CD14-positive monocyte (primary cell): ENCODE data around the gene TXNIP. TPM values are rescaled to one million over a fixed set of nuclear protein-coding genes. Genes with fewer than 3 reads are reported as not detected.

ENCODE experiments used
- DNase-seq, 3 donors: peaks; one replicate each; pipeline ENCODE4 v3.0.0-alpha.2; 2011 to 2022
- H2AFZ ChIP-seq: 2 replicates; pipeline ENCODE4 v1.6.0; 2012; ENCODE audit warnings: mild to moderate bottlenecking, low read depth, low read length, inconsistent platforms; ENCODE audit not compliant: insufficient read depth, poor library complexity, severe bottlenecking
- H3K27ac ChIP-seq, 2 donors: 1 replicate in 1 of 2; 2 replicates in 1 of 2; pipeline ENCODE4 v1.5.1; 2012 to 2013; ENCODE audit warnings: low read length in 2 of 2, control low read depth in 1 of 2, inconsistent platforms in 1 of 2, low read depth in 1 of 2, mild to moderate bottlenecking in 1 of 2
- H3K27me3 ChIP-seq, 2 donors: one replicate each; pipeline versions ENCODE4 v1.6.0 to v1.6.1; 2011 to 2013; ENCODE audit warnings: low read length in 2 of 2; ENCODE audit not compliant: control insufficient read depth in 2 of 2, insufficient read depth in 2 of 2
- H3K36me3 ChIP-seq, 2 donors: replicated peaks in 1 of 2; 1 replicate in 1 of 2; 2 replicates in 1 of 2; pipeline versions ENCODE4 v1.5.1 to v1.6.1; 2012 to 2013; ENCODE audit warnings: low read length in 2 of 2, control low read depth in 1 of 2, inconsistent platforms in 1 of 2, mild to moderate bottlenecking in 1 of 2; ENCODE audit not compliant: insufficient read depth in 2 of 2, control insufficient read depth in 1 of 2
- H3K4me1 ChIP-seq, 2 donors: 1 replicate in 1 of 2; 2 replicates in 1 of 2; pipeline versions ENCODE4 v1.5.1 to v1.6.1; 2012 to 2013; ENCODE audit warnings: low read length in 2 of 2, control low read depth in 1 of 2, inconsistent platforms in 1 of 2, mild to moderate bottlenecking in 1 of 2, moderate library complexity in 1 of 2; ENCODE audit not compliant: insufficient read depth in 2 of 2, control insufficient read depth in 1 of 2
- H3K4me2 ChIP-seq: replicated peaks from 2 replicates; pipeline ENCODE3; 2012; ENCODE audit warnings: low read length, moderate library complexity, mild to moderate bottlenecking; ENCODE audit not compliant: poor library complexity, severe bottlenecking; ENCODE audit errors: extremely low read depth
- H3K4me3 ChIP-seq, 3 experiments: fragments of 200-600 bp in 1 of 3; sonication (generic) in 1 of 3; replicated peaks in 1 of 3; 1 replicate in 2 of 3; 2 replicates in 1 of 3; pipeline ENCODE4 v1.5.1; 2011 to 2013; ENCODE audit warnings: low read length in 3 of 3, mild to moderate bottlenecking in 3 of 3, control low read depth in 2 of 3, low read depth in 2 of 3, inconsistent platforms in 1 of 3, moderate library complexity in 1 of 3
- H3K79me2 ChIP-seq: 2 replicates; pipeline ENCODE4 v1.6.0; 2012; ENCODE audit warnings: mild to moderate bottlenecking, control low read depth, inconsistent platforms, low read length, moderate library complexity; ENCODE audit not compliant: insufficient read depth
- H3K9ac ChIP-seq: 2 replicates; pipeline ENCODE4 v1.6.0; 2017; ENCODE audit warnings: low read length, mild to moderate bottlenecking; ENCODE audit not compliant: insufficient read depth, poor library complexity, severe bottlenecking
- H3K9me3 ChIP-seq, 2 donors: replicated peaks in 1 of 2; 1 replicate in 1 of 2; 2 replicates in 1 of 2; pipeline versions ENCODE4 v1.5.1 to v1.6.1; 2012 to 2013; ENCODE audit warnings: low read length in 2 of 2, control low read depth in 1 of 2; ENCODE audit not compliant: control insufficient read depth in 1 of 2, insufficient read depth in 1 of 2
- H4K20me1 ChIP-seq: 2 replicates; pipeline ENCODE4 v1.6.0; 2012; ENCODE audit warnings: mild to moderate bottlenecking, low read length, control low read depth, moderate library complexity; ENCODE audit not compliant: insufficient read depth
- H3K27ac Mint-ChIP-seq, 7 donors: one replicate each; pipeline ENCODE4 v1.8.0; 2020; ENCODE audit warnings: mild to moderate bottlenecking in 7 of 7, mixed read lengths in 7 of 7, moderate library complexity in 6 of 7, inconsistent platforms in 2 of 7
- H3K27me3 Mint-ChIP-seq, 3 donors: one replicate each; pipeline ENCODE4 v1.8.0; 2021 to 2022; ENCODE audit warnings: low read depth in 3 of 3, mild to moderate bottlenecking in 3 of 3, mixed read lengths in 3 of 3, moderate library complexity in 3 of 3, inconsistent platforms in 1 of 3
- H3K36me3 Mint-ChIP-seq, 2 donors: one replicate each; pipeline ENCODE4 v1.8.0; 2020; ENCODE audit warnings: mixed read lengths in 2 of 2, inconsistent platforms in 1 of 2, mild to moderate bottlenecking in 1 of 2
- H3K4me1 Mint-ChIP-seq: one replicate; pipeline ENCODE4 v1.8.0; 2020; ENCODE audit warnings: mild to moderate bottlenecking, mixed read lengths
- H3K4me3 Mint-ChIP-seq, 2 donors: one replicate each; pipeline ENCODE4 v1.8.0; 2020; ENCODE audit warnings: mild to moderate bottlenecking in 2 of 2, mixed read lengths in 2 of 2, moderate library complexity in 1 of 2
- H3K9me3 Mint-ChIP-seq, 7 donors: one replicate each; pipeline ENCODE4 v1.8.0; 2020 to 2022; ENCODE audit warnings: mixed read lengths in 7 of 7, mild to moderate bottlenecking in 6 of 7, moderate library complexity in 6 of 7, inconsistent platforms in 2 of 7
- WGBS: methylation state at CpG from one replicate; pipeline ENCODE4 v1.1.5; 2013; ENCODE audit warnings: missing lambda C conversion rate; ENCODE audit not compliant: insufficient coverage; 5-methylcytosine and 5-hydroxymethylcytosine counted together
- intact Hi-C, 2 donors: fragments of 100-400 bp; cut with micrococcal nuclease; formaldehyde crosslinking; loops; one replicate each; pipeline versions ENCODE4 v1.15.0 to v1.15.1; 2023
- polyA plus RNA-seq, 3 donors: library from polyadenylated mRNA; depleted of rRNA in 1 of 3; unstranded in 2 of 3; stranded (reverse) in 1 of 3; fragments of 300-500 nt in 2 of 3; fragments of >200 nt in 1 of 3; fragmentation: Illumina TruSeq in 2 of 3; gene quantifications; 1 replicate in 2 of 3; 2 replicates in 1 of 3; pipeline ENCODE4 v1.2.3, GENCODE V29; 2012 to 2021
- TF ChIP-seq, protein P1 (sequence below): fragments of 200-600 bp; IDR thresholded peaks from one replicate; pipeline ENCODE4 v1.8.0; 2022; ENCODE audit warnings: antibody characterized with exemption, mild to moderate bottlenecking

TXNIP gene
- polyA plus RNA-seq, 3 donors = 640 to 3,778 (median 844) TPM

DNA sequence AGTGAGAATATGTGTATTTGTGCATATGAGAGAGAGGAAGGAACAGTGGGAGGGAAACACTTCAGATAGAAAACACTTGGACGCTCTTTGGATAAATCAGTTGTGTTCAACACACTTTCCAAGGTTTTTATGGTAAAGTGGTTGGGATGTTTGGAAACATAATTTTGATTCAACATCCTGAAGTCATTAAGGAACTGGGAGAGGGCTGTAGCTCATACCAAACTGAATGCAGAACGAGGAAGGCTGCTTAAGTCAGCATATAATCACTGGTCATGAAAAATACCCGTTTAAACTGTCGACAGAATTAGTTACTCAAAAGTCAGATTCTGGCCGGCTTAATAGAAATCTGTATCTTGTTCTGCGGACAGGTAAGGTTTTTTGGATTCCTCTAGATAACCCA is 53.5 kb downstream of the TXNIP start:
- Histone ChIP-seq H3K79me2 (no peaks in the 10 kb centered on the region), H3K4me1 (no peaks in the 10 kb centered on the region), H3K27me3 (no peaks in the 10 kb centered on the region), H3K9me3 (no peaks in the 10 kb centered on the region), H3K36me3 (peaks cover 8 to 47% of the 10 kb centered on the region in 2 donors), H3K27ac (no peak overlapping the region), H3K4me2 (no peak overlapping the region), H4K20me1 (no peaks in the 10 kb centered on the region), H3K4me3 (no peak overlapping the region), H3K9ac (no peak overlapping the region), H2AFZ (no peak overlapping the region)
- no peak for DNase-seq
- peaks cover 38 to 73% of the 10 kb centered on the region in 2 donors for H3K36me3 Mint-ChIP-seq
- TF ChIP-seq, protein P1, sequence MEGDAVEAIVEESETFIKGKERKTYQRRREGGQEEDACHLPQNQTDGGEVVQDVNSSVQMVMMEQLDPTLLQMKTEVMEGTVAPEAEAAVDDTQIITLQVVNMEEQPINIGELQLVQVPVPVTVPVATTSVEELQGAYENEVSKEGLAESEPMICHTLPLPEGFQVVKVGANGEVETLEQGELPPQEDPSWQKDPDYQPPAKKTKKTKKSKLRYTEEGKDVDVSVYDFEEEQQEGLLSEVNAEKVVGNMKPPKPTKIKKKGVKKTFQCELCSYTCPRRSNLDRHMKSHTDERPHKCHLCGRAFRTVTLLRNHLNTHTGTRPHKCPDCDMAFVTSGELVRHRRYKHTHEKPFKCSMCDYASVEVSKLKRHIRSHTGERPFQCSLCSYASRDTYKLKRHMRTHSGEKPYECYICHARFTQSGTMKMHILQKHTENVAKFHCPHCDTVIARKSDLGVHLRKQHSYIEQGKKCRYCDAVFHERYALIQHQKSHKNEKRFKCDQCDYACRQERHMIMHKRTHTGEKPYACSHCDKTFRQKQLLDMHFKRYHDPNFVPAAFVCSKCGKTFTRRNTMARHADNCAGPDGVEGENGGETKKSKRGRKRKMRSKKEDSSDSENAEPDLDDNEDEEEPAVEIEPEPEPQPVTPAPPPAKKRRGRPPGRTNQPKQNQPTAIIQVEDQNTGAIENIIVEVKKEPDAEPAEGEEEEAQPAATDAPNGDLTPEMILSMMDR = no peak
- H3K4me1 Mint-ChIP-seq = no peaks in the 10 kb centered on the region
- 95% methylated on average over 5 of the region's 6 CpGs for WGBS
- intact Hi-C loops = no loop called here
- H3K4me3 Mint-ChIP-seq = no peak overlapping the region
- peaks cover 0 to 3% (median 0%) of the 10 kb centered on the region in 3 donors for H3K27me3 Mint-ChIP-seq
- H3K27ac Mint-ChIP-seq = peak overlapping the region in 1 of 7 donors; percentile 45
- no peaks in the 10 kb centered on the region for H3K9me3 Mint-ChIP-seq

Other genes with a start within 250 kb of the TXNIP start
- 1 to 10 TPM; 3.5 to 5.4 (median 5.2) TPM for gene RNF115, start 172.5 kb downstream of the TXNIP start, polyA plus RNA-seq
- gene POLR3C, start 172.4 kb downstream of the TXNIP start, polyA plus RNA-seq = 10 to 100 TPM; 23.5 to 41.3 (median 30.5) TPM
- gene NUDT17, start 150.9 kb downstream of the TXNIP start, polyA plus RNA-seq = 1 to 10 TPM; 2.1 to 6.4 (median 3.1) TPM
- 10 to 100 TPM in 1 of 3 donors, 1 to 10 TPM in 2; 7.2 to 25.9 (median 8.8) TPM for gene PIAS3, start 137.5 kb downstream of the TXNIP start, polyA plus RNA-seq
- gene ANKRD35, start 110.7 kb downstream of the TXNIP start, polyA plus RNA-seq = 1 to 10 TPM in 2 of 3 donors, under 1 TPM in 1; 0.40 to 1.5 (median 1.3) TPM
- 1 to 10 TPM in 1 of 3 donors, not detected in 2; 1.2 TPM for gene ITGA10, start 86.5 kb downstream of the TXNIP start, polyA plus RNA-seq
- 10 to 100 TPM; 12.0 to 38.2 (median 37.9) TPM for gene PEX11B, start 77.9 kb downstream of the TXNIP start, polyA plus RNA-seq
- 100 to 1,000 TPM in 2 of 3 donors, 10 to 100 TPM in 1; 91.5 to 171 (median 115) TPM for gene RBM8A, start 69.1 kb downstream of the TXNIP start, polyA plus RNA-seq
- 10 to 100 TPM in 1 of 3 donors, 1 to 10 TPM in 2; 6.3 to 13.6 (median 8.5) TPM for gene LIX1L, start 38.6 kb downstream of the TXNIP start, polyA plus RNA-seq
- under 1 TPM in 1 of 3 donors, not detected in 2; 0.31 TPM for gene ANKRD34A, start 32.0 kb downstream of the TXNIP start, polyA plus RNA-seq
- 10 to 100 TPM; 11.6 to 39.0 (median 36.2) TPM for gene POLR3GL, start 31.9 kb downstream of the TXNIP start, polyA plus RNA-seq
- not detected for gene HJV, start 25.2 kb upstream of the TXNIP start, polyA plus RNA-seq
- 1 to 10 TPM in 1 of 3 donors, under 1 TPM in 2; 0.04 to 6.1 (median 0.10) TPM for gene NBPF10, start 148.2 kb upstream of the TXNIP start, polyA plus RNA-seq
- gene NOTCH2NLA, start 232.4 kb upstream of the TXNIP start, polyA plus RNA-seq = 10 to 100 TPM; 40.4 to 58.0 (median 57.6) TPM